ENCODE data around the gene MAN1A2. TPM values are rescaled to one million over a fixed set of nuclear protein-coding genes. Genes with fewer than 3 reads are reported as not detected.
"Not testable (repeated sequence)": the region's sequence is repeated elsewhere in the genome, so short reads cannot be mapped to it uniquely, and the experiment has no call there.

MAN1A2 gene
- total RNA-seq, 1 donor from 2014 or later, result 42.7 TPM

- Mint-ChIP-seq H3K4me3 (ENCODE audit: unreplicated experiment) (no peak overlapping the region), H3K36me3 (ENCODE audit: low read depth) (no peaks in the 10 kb centered on the region), H3K4me1 (ENCODE audit: low read depth) (peaks cover 8% of the 10 kb centered on the region), H3K27me3 (ENCODE audit: low read depth) (peaks cover 2% of the 10 kb centered on the region), H3K27ac (ENCODE audit: unreplicated experiment) (no peak overlapping the region), H3K9me3 (ENCODE audit: low read depth) (no peaks in the 10 kb centered on the region)
- DNase-seq (ENCODE audit: low spot score), result no peak
- no peak for TF ChIP-seq CTCF (IDR thresholded peaks at IDR 0.05)
These were observed 19.3 kb upstream of the MAN1A2 start for GRCh38 chr1:117347907-117348306.

- H3K27me3 Mint-ChIP-seq (ENCODE audit: low read depth); H3K9me3 Mint-ChIP-seq (ENCODE audit: low read depth); DNase-seq (ENCODE audit: low spot score); H3K4me1 Mint-ChIP-seq (ENCODE audit: low read depth); H3K4me3 Mint-ChIP-seq (ENCODE audit: unreplicated experiment); H3K27ac Mint-ChIP-seq (ENCODE audit: unreplicated experiment); H3K36me3 Mint-ChIP-seq (ENCODE audit: low read depth): not testable (repeated sequence)
These were observed 14.6 kb upstream of the MAN1A2 start for GRCh38 chr1:117352695-117353094.

- not testable (repeated sequence) for DNase-seq (ENCODE audit: low spot score); H3K27ac Mint-ChIP-seq (ENCODE audit: unreplicated experiment); H3K4me3 Mint-ChIP-seq (ENCODE audit: unreplicated experiment); H3K4me1 Mint-ChIP-seq (ENCODE audit: low read depth); H3K27me3 Mint-ChIP-seq (ENCODE audit: low read depth); H3K9me3 Mint-ChIP-seq (ENCODE audit: low read depth); H3K36me3 Mint-ChIP-seq (ENCODE audit: low read depth)
These were observed 9.2 kb upstream of the MAN1A2 start for GRCh38 chr1:117357833-117358603.

- H3K4me3 Mint-ChIP-seq (ENCODE audit: unreplicated experiment); H3K4me1 Mint-ChIP-seq (ENCODE audit: low read depth); H3K27me3 Mint-ChIP-seq (ENCODE audit: low read depth): not testable (repeated sequence)
These were observed 8.7 kb upstream of the MAN1A2 start for GRCh38 chr1:117358604-117358887.

GRCh38 chr1:117359561-117360289 lies 7.5 kb upstream of the MAN1A2 start:
- Mint-ChIP-seq H3K4me3 (ENCODE audit: unreplicated experiment) (no peak overlapping the region), H3K27ac (ENCODE audit: unreplicated experiment) (no peak overlapping the region), H3K9me3 (ENCODE audit: low read depth) (peaks cover 5% of the 10 kb centered on the region), H3K36me3 (ENCODE audit: low read depth) (peaks cover 4% of the 10 kb centered on the region), H3K27me3 (ENCODE audit: low read depth) (no peaks in the 10 kb centered on the region), H3K4me1 (ENCODE audit: low read depth) (no peaks in the 10 kb centered on the region)
- TF ChIP-seq CTCF (IDR thresholded peaks at IDR 0.05), result no peak
- no peak for DNase-seq (ENCODE audit: low spot score)

More at GRCh38 chr1:117358604-117358887, 8.7 kb upstream of the MAN1A2 start:
- not testable (repeated sequence) for DNase-seq (ENCODE audit: low spot score); H3K27ac Mint-ChIP-seq (ENCODE audit: unreplicated experiment); H3K9me3 Mint-ChIP-seq (ENCODE audit: low read depth); H3K36me3 Mint-ChIP-seq (ENCODE audit: low read depth)

- Mint-ChIP-seq H3K4me1 (ENCODE audit: low read depth) (peaks cover 17% of the 10 kb centered on the region), H3K27ac (ENCODE audit: unreplicated experiment) (no peak overlapping the region), H3K27me3 (ENCODE audit: low read depth) (no peaks in the 10 kb centered on the region), H3K36me3 (ENCODE audit: low read depth) (no peaks in the 10 kb centered on the region), H3K4me3 (ENCODE audit: unreplicated experiment) (no peak overlapping the region), H3K9me3 (ENCODE audit: low read depth) (peaks cover 2% of the 10 kb centered on the region)
- no peak for DNase-seq (ENCODE audit: low spot score)
- TF ChIP-seq CTCF (IDR thresholded peaks at IDR 0.05), result no peak
These were observed 4.3 kb upstream of the MAN1A2 start for GRCh38 chr1:117362986-117363385.

Data from chondrocyte (in vitro differentiated cells).